Psoas muscle (tissue), 8 donors: ENCODE measurements around the gene NCAM1. TPM values are rescaled to one million over a fixed set of nuclear protein-coding genes. Genes with fewer than 3 reads are reported as not detected.

ENCODE experiments used
- ATAC-seq, 4 donors: fragments of 200-7000 bp; cut with Tn5 transposase; one replicate each; pipeline ENCODE4 v1.9.1; 2020; ENCODE audit warnings: moderate library complexity in 3 of 4, mild to moderate bottlenecking in 2 of 4
- DNase-seq, 2 donors: peaks; one replicate each; pipeline ENCODE4 v3.0.0-alpha.2; 2020
- H3K27ac ChIP-seq: fragments of 200-600 bp; one replicate; pipeline ENCODE4 v1.8.0; 2022
- H3K27me3 ChIP-seq, 3 donors: fragments of 200-600 bp in 1 of 3; one replicate each; pipeline versions ENCODE4 v1.6.1 to v1.8.0; 2013 to 2022; ENCODE audit warnings: low read length in 2 of 3, mild to moderate bottlenecking in 2 of 3, moderate library complexity in 1 of 3; ENCODE audit not compliant: insufficient read depth in 3 of 3
- H3K36me3 ChIP-seq, 2 donors: fragments of 200-600 bp in 1 of 2; one replicate each; pipeline versions ENCODE4 v1.6.1 to v1.8.0; 2013 to 2022; ENCODE audit warnings: low read depth in 1 of 2, mild to moderate bottlenecking in 1 of 2, moderate library complexity in 1 of 2; ENCODE audit not compliant: insufficient read depth in 1 of 2
- H3K4me1 ChIP-seq: fragments of 200-600 bp; one replicate; pipeline ENCODE4 v1.8.0; 2022
- H3K4me3 ChIP-seq: fragments of 200-600 bp; one replicate; pipeline ENCODE4 v1.8.0; 2022; ENCODE audit warnings: mild to moderate bottlenecking
- H3K9me3 ChIP-seq: fragments of 200-600 bp; one replicate; pipeline ENCODE4 v1.8.0; 2022
- WGBS, 3 donors: extraction: QIAGEN DNeasy Blood & Tissue Kit; methylation state at CpG; one replicate each; pipeline versions ENCODE4 v1.1.6 to v1.1.7; 2013; 5-methylcytosine and 5-hydroxymethylcytosine counted together
- intact Hi-C, 2 donors: fragments of 100-400 bp; cut with DNase I; formaldehyde crosslinking; loops; one replicate each; pipeline versions ENCODE4 v1.11.0 to v1.14.2; 2022
- polyA plus RNA-seq, 3 donors: library from polyadenylated mRNA; stranded (reverse); fragments of 200-250 nt; gene quantifications; one replicate each; pipeline ENCODE4 v1.2.3, GENCODE V29; 2013
- total RNA-seq, 4 donors: library from RNA; stranded (reverse); fragmentation: NEBNext Ultra II Directional in 2 of 4; extraction: Animal tissue kit (Norgen Biotek cat#: 25700) in 2 of 4; gene quantifications; one replicate each; pipeline versions ENCODE4 v1.2.1 to v1.2.4, GENCODE V29; 2021 to 2023
- TF ChIP-seq, protein P1 (sequence below): fragments of 200-600 bp; IDR thresholded peaks from one replicate; pipeline ENCODE4 v1.8.0; 2022; ENCODE audit warnings: antibody characterized with exemption
- donor health status: healthy with polysubstance abuse.
- donor health status: DM: no; HTN: no; CAD: no; lungs with moderate emphysema.
- donor health status: Bipolar disorder and iron deficiency.
- donor health status: healthy.
- donor health status: DM: yes; HTN: yes; CAD: no.
- donor health status: DM: no; HTN: no; CAD: no.
- donor health status: DM: no; HTN: no; CAD: no.
- donor health status: DM: yes; HTN: yes; CAD: no.

Gene NCAM1
- total and polyA plus RNA-seq, 7 donors = 1.3 to 50.3 (median 3.0) TPM

DNA sequence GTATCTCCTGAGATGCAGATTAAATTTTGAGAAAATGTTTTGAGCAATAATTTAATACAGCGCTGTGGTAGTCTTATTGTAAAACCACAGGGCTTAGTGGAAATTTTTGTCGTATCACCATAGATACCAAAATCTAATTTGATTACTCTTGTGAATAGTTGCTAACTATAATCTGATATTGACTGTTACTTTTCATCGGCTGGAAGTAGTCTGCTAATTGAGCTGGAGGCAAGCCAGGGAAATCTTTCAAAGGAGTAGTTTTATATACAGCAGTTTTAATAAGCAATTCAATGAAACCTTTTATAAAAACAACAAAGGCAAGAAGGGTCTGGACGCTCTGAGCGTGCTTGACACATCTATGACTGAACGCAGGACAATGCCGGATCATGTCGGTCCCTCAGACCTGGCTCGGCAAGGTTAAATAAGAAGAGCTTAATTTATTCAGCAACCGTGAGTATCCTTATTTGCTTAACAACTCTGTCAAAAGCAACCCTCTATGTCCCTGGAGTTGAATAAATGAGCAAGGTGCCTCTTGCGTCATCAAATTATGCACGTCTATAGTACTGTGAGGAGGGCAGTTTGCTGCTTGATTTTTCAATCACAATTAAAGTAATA, 121.2 kb downstream of the NCAM1 start:
- Histone ChIP-seq H3K27me3 (no peaks in the 10 kb centered on the region), H3K4me1 (no peaks in the 10 kb centered on the region), H3K9me3 (no peaks in the 10 kb centered on the region), H3K4me3 (no peak overlapping the region), H3K36me3 (no peaks in the 10 kb centered on the region), H3K27ac (no peak overlapping the region)
- TF ChIP-seq, protein P1, sequence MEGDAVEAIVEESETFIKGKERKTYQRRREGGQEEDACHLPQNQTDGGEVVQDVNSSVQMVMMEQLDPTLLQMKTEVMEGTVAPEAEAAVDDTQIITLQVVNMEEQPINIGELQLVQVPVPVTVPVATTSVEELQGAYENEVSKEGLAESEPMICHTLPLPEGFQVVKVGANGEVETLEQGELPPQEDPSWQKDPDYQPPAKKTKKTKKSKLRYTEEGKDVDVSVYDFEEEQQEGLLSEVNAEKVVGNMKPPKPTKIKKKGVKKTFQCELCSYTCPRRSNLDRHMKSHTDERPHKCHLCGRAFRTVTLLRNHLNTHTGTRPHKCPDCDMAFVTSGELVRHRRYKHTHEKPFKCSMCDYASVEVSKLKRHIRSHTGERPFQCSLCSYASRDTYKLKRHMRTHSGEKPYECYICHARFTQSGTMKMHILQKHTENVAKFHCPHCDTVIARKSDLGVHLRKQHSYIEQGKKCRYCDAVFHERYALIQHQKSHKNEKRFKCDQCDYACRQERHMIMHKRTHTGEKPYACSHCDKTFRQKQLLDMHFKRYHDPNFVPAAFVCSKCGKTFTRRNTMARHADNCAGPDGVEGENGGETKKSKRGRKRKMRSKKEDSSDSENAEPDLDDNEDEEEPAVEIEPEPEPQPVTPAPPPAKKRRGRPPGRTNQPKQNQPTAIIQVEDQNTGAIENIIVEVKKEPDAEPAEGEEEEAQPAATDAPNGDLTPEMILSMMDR = no peak
- intact Hi-C loops = no loop called here
- WGBS, 3 donors = 89 to 91% (median 89%) methylated on average over 12 of the region's 12 CpGs
- DNase-seq (no peak), ATAC-seq (no peak)

DNA sequence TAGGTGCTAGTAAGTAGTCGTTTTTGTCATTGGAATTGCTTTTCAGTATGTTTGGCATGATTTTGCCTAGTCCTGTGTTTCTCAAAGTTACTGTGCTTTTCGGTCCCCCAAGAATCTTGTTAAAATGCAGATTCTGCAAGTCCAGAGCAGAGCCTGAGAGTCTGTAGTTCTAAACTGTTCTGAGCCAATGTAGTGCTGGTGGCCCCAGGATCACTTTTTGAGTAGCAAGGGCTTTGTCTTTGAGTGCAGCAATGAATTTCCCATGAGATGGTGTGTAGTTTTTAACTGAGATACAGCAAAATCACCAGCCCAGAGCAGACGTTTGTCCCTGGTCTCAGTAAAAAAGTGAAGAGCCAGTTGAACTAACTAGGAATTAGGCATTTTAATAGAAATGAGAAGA, 122.4 kb downstream of the NCAM1 start:
- DNase-seq (no peak), ATAC-seq (no peak)
- 66 to 81% (median 73%) methylated on average over 3 of the region's 3 CpGs for WGBS, 3 donors
- no peaks in the 10 kb centered on the region for H3K4me1 ChIP-seq
- no peak overlapping the region for H3K4me3 ChIP-seq
- no peak overlapping the region for H3K27ac ChIP-seq
- H3K9me3 ChIP-seq = no peaks in the 10 kb centered on the region
- intact Hi-C loops = no loop called here
- no peaks in the 10 kb centered on the region for H3K36me3 ChIP-seq
- TF ChIP-seq, protein P1 = no peak
- no peaks in the 10 kb centered on the region for H3K27me3 ChIP-seq

DNA sequence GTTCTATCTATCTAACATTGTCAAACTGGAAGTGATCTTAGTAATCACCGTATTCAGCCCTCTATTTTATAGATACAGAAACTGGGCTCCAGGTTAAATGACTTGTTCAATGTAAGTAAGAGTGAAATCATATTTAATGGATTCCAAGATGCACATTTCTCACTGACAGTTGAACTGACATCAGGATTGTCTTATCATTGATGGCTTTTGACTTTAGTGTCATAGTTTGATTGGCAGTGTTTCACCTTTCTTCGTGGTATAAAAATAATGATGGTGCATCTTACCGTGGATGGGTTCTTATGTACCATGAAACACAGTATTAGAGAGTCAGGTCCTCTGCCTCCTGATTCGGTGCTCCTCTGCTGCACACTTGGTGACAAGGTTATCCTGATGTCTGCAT, 123.1 kb downstream of the NCAM1 start:
- WGBS, 3 donors = 89 to 91% (median 90%) methylated on average over 4 of the region's 4 CpGs
- no peaks in the 10 kb centered on the region for H3K4me1 ChIP-seq
- no peaks in the 10 kb centered on the region for H3K36me3 ChIP-seq
- no peaks in the 10 kb centered on the region for H3K9me3 ChIP-seq
- H3K4me3 ChIP-seq = no peak overlapping the region
- intact Hi-C loops = no loop called here
- DNase-seq = no peak
- no peak for ATAC-seq
- H3K27ac ChIP-seq = no peak overlapping the region
- TF ChIP-seq, protein P1 = no peak
- H3K27me3 ChIP-seq = no peaks in the 10 kb centered on the region

DNA sequence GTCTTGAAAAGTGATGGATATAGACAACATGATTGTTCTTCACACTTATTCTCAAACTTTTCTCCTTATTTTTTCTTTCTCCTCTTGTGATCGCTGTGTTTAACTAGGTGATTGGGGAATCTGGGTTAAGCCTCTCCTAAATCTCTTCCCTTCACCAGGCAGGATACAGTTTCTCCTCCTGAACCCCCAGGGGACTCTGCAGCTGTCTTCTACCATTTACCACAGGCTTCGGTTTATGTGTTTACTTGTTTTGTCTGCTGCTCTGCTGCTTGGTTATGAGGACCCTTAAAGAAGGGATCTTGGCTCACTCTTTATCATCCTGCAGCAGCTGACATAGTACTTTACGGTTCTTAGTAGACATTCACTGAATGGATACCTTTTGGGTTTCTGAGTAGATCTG, 124.2 kb downstream of the NCAM1 start:
- Histone ChIP-seq H3K9me3 (no peaks in the 10 kb centered on the region), H3K4me3 (no peak overlapping the region), H3K4me1 (no peaks in the 10 kb centered on the region), H3K27ac (no peak overlapping the region), H3K36me3 (no peaks in the 10 kb centered on the region), H3K27me3 (no peaks in the 10 kb centered on the region)
- 31 to 44% (median 36%) methylated on average over 3 of the region's 3 CpGs for WGBS, 3 donors
- DNase-seq (no peak), ATAC-seq (no peak)
- TF ChIP-seq, protein P1 = no peak
- intact Hi-C loops = no loop called here

DNA sequence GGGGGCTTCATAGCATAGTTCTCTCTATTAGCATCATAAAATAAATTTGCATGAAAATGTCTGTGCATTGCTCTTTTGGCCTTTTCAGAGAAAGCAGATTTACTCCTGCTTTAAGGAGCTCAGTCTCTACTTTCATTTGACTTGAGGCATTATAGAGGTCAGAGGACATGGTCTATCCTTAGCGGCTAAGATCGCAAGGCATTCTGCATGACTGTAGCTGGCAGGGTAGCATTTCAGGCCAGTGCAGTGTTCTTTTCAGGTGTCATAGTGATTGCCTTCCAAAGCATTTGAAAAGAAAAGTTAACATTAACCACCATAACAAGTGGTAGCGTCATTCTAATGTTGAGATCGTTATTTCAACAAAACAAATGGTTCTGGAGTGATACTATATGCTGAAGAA, 126.5 kb downstream of the NCAM1 start:
- TF ChIP-seq, protein P1 = no peak
- no peak for DNase-seq
- Histone ChIP-seq H3K9me3 (no peaks in the 10 kb centered on the region), H3K4me3 (no peak overlapping the region), H3K4me1 (no peaks in the 10 kb centered on the region), H3K27me3 (no peaks in the 10 kb centered on the region), H3K27ac (no peak overlapping the region), H3K36me3 (no peaks in the 10 kb centered on the region)
- no peak for ATAC-seq
- intact Hi-C loops = no loop called here
- WGBS, 3 donors = 75 to 80% (median 77%) methylated on average over 4 of the region's 4 CpGs
